ENCODE measurements around the gene SYNGR3. TPM values are rescaled to one million over a fixed set of nuclear protein-coding genes. Genes with fewer than 3 reads are reported as not detected.
A peak's percentile ranks its signal among the peaks of the same experiment; 100 is the strongest.

SYNGR3 gene
- total and polyA plus RNA-seq, 2 of the 13 experiments (the other 11 are each of a cell fraction or from before 2014, with no cell fraction given), result 0.97 to 5.7 TPM

DNA sequence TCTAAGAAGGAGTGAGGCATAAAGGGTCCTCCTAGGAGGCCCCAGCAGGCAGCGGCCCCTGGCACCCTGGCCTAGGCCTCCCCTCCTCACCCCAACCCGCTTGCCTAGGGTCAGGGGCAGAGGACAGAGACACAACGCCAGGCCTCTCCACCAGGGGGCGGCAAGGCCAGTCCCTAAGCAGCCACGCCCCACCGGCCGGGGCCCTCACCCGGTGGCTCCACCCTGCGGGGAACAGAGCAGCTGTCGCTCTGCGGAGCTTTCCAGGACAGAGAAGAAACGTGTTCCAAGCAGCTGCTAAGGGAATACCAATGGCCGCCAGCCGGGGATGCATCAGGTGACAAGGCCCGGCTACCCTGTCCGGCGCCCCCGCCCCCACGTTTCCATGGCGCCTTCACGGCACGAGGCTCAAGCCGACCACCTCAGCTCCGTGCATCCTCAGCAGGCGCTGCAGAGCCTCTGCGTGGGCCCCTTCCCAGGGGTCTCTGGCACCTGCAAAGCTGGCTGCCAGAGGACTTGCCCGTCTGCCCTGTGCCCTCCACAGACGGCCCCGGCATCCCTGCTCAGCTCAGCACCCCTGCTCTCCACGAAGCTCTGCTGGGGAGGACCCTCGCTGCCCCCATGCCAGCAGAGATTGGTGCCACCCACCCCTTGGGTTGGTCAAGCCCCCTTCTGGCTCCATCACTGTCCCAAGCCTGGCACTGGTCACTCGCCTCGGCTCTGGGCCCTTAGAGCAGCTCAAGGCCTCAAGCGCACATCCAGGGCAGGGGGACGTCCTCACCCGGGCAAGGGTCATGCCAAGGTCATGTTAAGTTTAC, 14.3 kb downstream of the SYNGR3 start:
- peak overlapping the region; percentile 1 for H3K27ac ChIP-seq (ENCODE audit: extremely low read length, insufficient read depth, low read length)
- peak; percentile 92 for FAIRE-seq
- TF ChIP-seq, protein P1, sequence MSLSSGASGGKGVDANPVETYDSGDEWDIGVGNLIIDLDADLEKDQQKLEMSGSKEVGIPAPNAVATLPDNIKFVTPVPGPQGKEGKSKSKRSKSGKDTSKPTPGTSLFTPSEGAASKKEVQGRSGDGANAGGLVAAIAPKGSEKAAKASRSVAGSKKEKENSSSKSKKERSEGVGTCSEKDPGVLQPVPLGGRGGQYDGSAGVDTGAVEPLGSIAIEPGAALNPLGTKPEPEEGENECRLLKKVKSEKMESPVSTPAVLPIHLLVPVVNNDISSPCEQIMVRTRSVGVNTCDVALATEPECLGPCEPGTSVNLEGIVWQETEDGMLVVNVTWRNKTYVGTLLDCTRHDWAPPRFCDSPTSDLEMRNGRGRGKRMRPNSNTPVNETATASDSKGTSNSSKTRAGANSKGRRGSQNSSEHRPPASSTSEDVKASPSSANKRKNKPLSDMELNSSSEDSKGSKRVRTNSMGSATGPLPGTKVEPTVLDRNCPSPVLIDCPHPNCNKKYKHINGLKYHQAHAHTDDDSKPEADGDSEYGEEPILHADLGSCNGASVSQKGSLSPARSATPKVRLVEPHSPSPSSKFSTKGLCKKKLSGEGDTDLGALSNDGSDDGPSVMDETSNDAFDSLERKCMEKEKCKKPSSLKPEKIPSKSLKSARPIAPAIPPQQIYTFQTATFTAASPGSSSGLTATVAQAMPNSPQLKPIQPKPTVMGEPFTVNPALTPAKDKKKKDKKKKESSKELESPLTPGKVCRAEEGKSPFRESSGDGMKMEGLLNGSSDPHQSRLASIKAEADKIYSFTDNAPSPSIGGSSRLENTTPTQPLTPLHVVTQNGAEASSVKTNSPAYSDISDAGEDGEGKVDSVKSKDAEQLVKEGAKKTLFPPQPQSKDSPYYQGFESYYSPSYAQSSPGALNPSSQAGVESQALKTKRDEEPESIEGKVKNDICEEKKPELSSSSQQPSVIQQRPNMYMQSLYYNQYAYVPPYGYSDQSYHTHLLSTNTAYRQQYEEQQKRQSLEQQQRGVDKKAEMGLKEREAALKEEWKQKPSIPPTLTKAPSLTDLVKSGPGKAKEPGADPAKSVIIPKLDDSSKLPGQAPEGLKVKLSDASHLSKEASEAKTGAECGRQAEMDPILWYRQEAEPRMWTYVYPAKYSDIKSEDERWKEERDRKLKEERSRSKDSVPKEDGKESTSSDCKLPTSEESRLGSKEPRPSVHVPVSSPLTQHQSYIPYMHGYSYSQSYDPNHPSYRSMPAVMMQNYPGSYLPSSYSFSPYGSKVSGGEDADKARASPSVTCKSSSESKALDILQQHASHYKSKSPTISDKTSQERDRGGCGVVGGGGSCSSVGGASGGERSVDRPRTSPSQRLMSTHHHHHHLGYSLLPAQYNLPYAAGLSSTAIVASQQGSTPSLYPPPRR (CRISPR knock-in tag; IDR thresholded peaks at IDR 0.05; ENCODE audit: borderline replicate concordance), result no peak; the same call in 1 of the 2 replicates
- TF ChIP-seq ZNF570 (CRISPR knock-in tag; IDR thresholded peaks at IDR 0.05; ENCODE audit: borderline replicate concordance) (no peak), ASH2L (IDR thresholded peaks at IDR 0.05; ENCODE audit: insufficient read length, low read depth, low read length) (no peak), PAWR (CRISPR knock-in tag; IDR thresholded peaks at IDR 0.05; ENCODE audit: borderline replicate concordance) (no peak), PCBP2 (optimal IDR thresholded peaks at IDR 0.05; ENCODE audit: low read depth, low read length, poor library complexity, severe bottlenecking) (no peak), IKZF4 (CRISPR knock-in tag; IDR thresholded peaks at IDR 0.05; ENCODE audit: borderline replicate concordance, low read depth, not compliant biosample characterization) (peak; percentile 39), TEAD2 (CRISPR knock-in tag; IDR thresholded peaks at IDR 0.05) (no peak), MAZ (IDR thresholded peaks at IDR 0.05; ENCODE audit: borderline replicate concordance, low read depth, low read length) (peak; percentile 73; the same call in 1 of the 2 replicates), MAZ (CRISPR knock-in tag; IDR thresholded peaks at IDR 0.05; ENCODE audit: low read depth) (peak; percentile 66; the same call in 1 of the 2 replicates), ZNF850 (CRISPR knock-in tag; conservative IDR thresholded peaks at IDR 0.05) (no peak), KLF6 (CRISPR knock-in tag; IDR thresholded peaks at IDR 0.05) (peak; percentile 52; the same call in 1 of the 2 replicates), ZNF17 (CRISPR knock-in tag; IDR thresholded peaks at IDR 0.05) (no peak), KAT7 (CRISPR knock-in tag; IDR thresholded peaks at IDR 0.05; ENCODE audit: borderline replicate concordance) (0 out of 2 replicates have a peak, but pooled peaks have one; percentile 77), SALL1 (CRISPR knock-in tag; IDR thresholded peaks at IDR 0.05) (peak; percentile 73), HOXD1 (CRISPR knock-in tag; IDR thresholded peaks at IDR 0.05) (no peak)
- TF ChIP-seq, protein P2, sequence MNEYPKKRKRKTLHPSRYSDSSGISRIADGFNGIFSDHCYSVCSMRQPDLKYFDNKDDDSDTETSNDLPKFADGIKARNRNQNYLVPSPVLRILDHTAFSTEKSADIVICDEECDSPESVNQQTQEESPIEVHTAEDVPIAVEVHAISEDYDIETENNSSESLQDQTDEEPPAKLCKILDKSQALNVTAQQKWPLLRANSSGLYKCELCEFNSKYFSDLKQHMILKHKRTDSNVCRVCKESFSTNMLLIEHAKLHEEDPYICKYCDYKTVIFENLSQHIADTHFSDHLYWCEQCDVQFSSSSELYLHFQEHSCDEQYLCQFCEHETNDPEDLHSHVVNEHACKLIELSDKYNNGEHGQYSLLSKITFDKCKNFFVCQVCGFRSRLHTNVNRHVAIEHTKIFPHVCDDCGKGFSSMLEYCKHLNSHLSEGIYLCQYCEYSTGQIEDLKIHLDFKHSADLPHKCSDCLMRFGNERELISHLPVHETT (CRISPR knock-in tag; conservative IDR thresholded peaks at IDR 0.05), result 0 out of 2 replicates have a peak, but pooled peaks have one; percentile 29

More for the DNA sequence above, 14.3 kb downstream of the SYNGR3 start:
- ChIA-PET CTCF (ENCODE audit: low intra/inter-chr PET ratio, low total read pairs) (interaction anchor here (0.7 to 1.8 kb wide), 5 partner anchors 14 to 141 kb away, joined by 3 to 10 read pairs (median 5); partner anchors contain the start of genes GFER and SYNGR3), POLR2A (interaction anchor here (0.8 to 2.8 kb wide), 15 partner anchors 10 to 151 kb away, joined by 3 to 27 read pairs (median 5); partner anchors contain the start of genes GFER, NOXO1, NPW and NTHL1)
- peak overlapping the region; percentile 42 for H3K4me2 ChIP-seq (ENCODE audit: low read depth, low read length)
- in situ Hi-C loops (cut with HindIII; ENCODE audit: extremely low pct_ligation_motif_present, low pct_unique_long_range_greater_than_20kb), result no loop called here
- peaks cover 42% of the 10 kb centered on the region for H3K79me2 ChIP-seq (ENCODE audit: insufficient read depth, low read length)
- no peaks in the 10 kb centered on the region for H3K9me3 ChIP-seq (ENCODE audit: low read length)
- intact Hi-C loops (cut with micrococcal nuclease; ENCODE audit: unreplicated experiment), result no loop called here
- WGBS (ENCODE audit: low lambda C conversion rate), result 0% methylated on average over 1 of the region's 36 CpGs
- no peak overlapping the region for H2AFZ ChIP-seq (ENCODE audit: low read length)
- H3K9ac ChIP-seq (ENCODE audit: insufficient read depth, low read depth, low read length), result no peak overlapping the region
- BruUV-seq (replicated peaks), result no TSS peak
- H4K20me1 ChIP-seq (ENCODE audit: insufficient read depth, low read length), result peaks cover 18% of the 10 kb centered on the region; the same call in 1 of the 2 replicates
- H3K36me3 ChIP-seq (replicated peaks in 1 of 2; ENCODE audit: control insufficient read depth in 1 of 2, insufficient read depth in 2 of 2, low read length in 2 of 2), result peaks cover 24 to 44% of the 10 kb centered on the region in 2 experiments
- DNase-seq (ENCODE audit: low spot score), result peak; percentile 92
- peaks cover 42% of the 10 kb centered on the region for H3K4me1 ChIP-seq (ENCODE audit: insufficient read depth, low read length)
- H3K27me3 ChIP-seq (ENCODE audit: control insufficient read depth in 1 of 2, insufficient read depth in 2 of 2, low read length in 2 of 2), result no peaks in the 10 kb centered on the region
- peak; percentile 89 for ATAC-seq
- peak overlapping the region in 1 of 3 experiments; percentile 17; a peak in 1 of 6 replicates for H3K4me3 ChIP-seq (replicated peaks in 1 of 3; ENCODE audit: insufficient read depth in 1 of 3, low read depth in 2 of 3, low read length in 3 of 3)

Measured in HepG2 (cell line).